Hepatocyte (in vitro differentiated cells): ENCODE data around the gene TMEM273.

Source experiments
- EZH2phosphoT487 ChIP-seq: fragments of 200-600 bp; sonication (generic); IDR thresholded peaks from one replicate; pipeline ENCODE4 v1.6.1; 2018; ENCODE audit warnings: antibody characterized with exemption, mild to moderate bottlenecking, low read depth, moderate library complexity; ENCODE audit not compliant: unreplicated experiment, severe bottlenecking
- TF ChIP-seq, protein P1 (sequence below): fragments of 200-600 bp; sonication (generic); IDR thresholded peaks from 2 replicates; pipeline ENCODE4 v1.5.1; 2016; ENCODE audit warnings: antibody characterized with exemption, mild to moderate bottlenecking; ENCODE audit not compliant: poor library complexity

DNA sequence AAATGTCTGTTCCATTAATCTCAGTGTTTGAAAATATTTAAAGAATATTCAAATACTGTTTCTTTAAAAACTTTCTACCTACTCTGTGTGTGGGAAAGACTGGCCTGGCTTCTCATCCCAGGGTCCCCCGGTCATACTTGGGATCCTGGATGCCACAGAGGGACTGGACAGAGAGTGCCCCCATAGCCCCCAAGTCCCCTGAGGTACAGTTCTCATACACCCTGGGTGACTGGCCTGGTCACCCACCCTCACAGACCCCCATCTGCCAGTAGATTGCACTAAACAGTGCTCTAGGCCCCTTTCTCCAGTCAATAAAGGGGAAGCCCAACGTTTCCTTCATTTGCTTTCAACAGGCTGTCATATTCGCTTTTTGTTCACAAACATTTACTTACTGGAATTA, 3.0 kb downstream of the TMEM273 start:
- no peak for TF ChIP-seq EZH2phosphoT487
- TF ChIP-seq, protein P1, sequence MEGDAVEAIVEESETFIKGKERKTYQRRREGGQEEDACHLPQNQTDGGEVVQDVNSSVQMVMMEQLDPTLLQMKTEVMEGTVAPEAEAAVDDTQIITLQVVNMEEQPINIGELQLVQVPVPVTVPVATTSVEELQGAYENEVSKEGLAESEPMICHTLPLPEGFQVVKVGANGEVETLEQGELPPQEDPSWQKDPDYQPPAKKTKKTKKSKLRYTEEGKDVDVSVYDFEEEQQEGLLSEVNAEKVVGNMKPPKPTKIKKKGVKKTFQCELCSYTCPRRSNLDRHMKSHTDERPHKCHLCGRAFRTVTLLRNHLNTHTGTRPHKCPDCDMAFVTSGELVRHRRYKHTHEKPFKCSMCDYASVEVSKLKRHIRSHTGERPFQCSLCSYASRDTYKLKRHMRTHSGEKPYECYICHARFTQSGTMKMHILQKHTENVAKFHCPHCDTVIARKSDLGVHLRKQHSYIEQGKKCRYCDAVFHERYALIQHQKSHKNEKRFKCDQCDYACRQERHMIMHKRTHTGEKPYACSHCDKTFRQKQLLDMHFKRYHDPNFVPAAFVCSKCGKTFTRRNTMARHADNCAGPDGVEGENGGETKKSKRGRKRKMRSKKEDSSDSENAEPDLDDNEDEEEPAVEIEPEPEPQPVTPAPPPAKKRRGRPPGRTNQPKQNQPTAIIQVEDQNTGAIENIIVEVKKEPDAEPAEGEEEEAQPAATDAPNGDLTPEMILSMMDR, result no peak
